Activated naive CD4-positive, alpha-beta T cell treated with anti-CD3 and anti-CD28 coated beads, Interleukin-2, amount 50 U/mL, for 24 hours (primary cell): ENCODE data around the gene TLX3.

Source experiments
- H3K27ac Mint-ChIP-seq: one replicate; pipeline ENCODE4 v1.8.0; 2021; ENCODE audit warnings: mild to moderate bottlenecking, mixed read lengths
- H3K27me3 Mint-ChIP-seq: one replicate; pipeline ENCODE4 v1.8.0; 2021; ENCODE audit warnings: mixed read lengths
- H3K36me3 Mint-ChIP-seq: one replicate; pipeline ENCODE4 v1.8.0; 2021; ENCODE audit warnings: mixed read lengths
- H3K4me1 Mint-ChIP-seq: one replicate; pipeline ENCODE4 v1.8.0; 2021; ENCODE audit warnings: mixed read lengths
- H3K4me3 Mint-ChIP-seq: one replicate; pipeline ENCODE4 v1.8.0; 2021; ENCODE audit warnings: mild to moderate bottlenecking, mixed read lengths
- H3K9me3 Mint-ChIP-seq: one replicate; pipeline ENCODE4 v1.8.0; 2021; ENCODE audit warnings: mixed read lengths

TLX3 gene

DNA sequence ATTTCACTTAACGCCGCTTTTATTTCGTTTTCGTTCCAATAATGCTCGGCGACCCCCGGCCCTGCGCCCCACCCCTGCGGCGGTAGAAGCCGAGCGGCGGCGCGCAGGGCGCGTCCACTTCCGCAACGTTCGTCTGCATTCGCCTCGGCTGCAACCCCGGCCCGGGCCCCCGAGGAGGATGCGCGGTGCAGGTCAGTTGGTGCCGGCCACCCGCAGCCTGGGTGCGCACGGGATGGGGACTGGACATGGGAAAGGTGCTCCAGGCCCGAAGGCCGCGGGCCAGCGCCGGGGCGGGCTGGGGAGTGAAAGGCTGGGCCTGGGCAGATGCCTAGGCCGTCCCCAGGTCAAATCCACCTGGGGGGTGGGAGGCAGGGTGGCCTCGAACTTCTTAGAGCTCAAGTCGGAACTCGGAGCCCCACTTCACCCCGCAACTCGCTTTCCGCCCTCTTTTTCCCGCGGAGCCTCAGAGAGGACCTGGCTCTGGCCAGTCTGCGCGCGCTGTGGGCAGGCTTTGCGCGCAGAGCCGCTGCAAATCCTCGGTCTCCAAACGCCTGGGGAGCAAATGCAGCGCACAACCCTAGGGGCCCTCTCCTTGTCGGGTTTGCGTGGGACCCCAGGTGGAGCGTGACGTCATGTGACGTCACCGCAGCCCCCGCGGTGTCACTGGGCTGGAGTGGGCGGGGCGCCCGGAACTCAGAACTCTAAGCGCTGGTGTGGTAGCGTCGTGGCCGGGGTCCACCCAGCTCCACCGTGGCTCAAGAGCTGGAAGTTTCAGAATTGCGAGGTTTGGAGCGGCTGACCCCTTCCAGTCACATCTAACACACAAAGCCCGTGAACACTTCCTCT is 3.3 kb downstream of the TLX3 start:
- Mint-ChIP-seq H3K27me3 (peaks cover 42% of the 10 kb centered on the region), H3K4me1 (peaks cover 32% of the 10 kb centered on the region), H3K27ac (no peak overlapping the region), H3K36me3 (no peaks in the 10 kb centered on the region), H3K9me3 (no peaks in the 10 kb centered on the region), H3K4me3 (peak overlapping the region; percentile 67)

DNA sequence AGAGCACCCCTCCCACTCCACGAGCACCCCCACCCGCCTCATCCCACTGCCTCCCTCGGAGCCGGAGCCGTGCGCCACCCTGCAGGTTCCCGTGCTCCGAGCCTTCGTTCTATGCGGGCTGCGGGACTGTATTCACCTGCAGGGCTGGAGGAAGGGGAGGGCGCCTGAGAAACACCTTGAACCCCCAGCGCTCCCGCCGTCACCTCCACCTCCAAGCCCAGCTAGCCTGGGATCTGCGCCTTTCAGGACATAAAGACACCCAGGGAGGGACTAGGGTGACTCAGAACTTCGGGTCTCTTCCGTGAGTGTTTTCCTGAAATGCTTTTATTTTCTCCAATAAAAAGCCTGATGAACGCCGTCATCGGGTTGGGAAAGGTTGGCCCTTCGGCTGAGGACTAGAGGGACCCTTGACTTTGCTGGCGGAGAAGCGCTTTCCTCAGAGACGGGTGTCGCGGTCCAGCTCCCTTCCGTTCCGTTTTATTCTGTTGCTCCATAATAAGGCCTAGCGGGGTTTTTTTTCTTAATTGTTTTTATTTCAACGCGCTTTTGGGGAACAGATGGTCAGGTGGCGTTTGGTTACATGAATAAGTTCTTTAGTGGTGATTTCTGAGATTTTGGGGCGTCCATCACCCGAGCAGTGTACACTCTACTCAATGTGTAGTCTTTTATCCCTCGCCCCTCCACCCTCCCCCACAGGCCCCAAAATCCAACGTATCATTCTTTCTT is 4.6 kb downstream of the TLX3 start:
- H3K4me3 Mint-ChIP-seq = no peak overlapping the region

DNA sequence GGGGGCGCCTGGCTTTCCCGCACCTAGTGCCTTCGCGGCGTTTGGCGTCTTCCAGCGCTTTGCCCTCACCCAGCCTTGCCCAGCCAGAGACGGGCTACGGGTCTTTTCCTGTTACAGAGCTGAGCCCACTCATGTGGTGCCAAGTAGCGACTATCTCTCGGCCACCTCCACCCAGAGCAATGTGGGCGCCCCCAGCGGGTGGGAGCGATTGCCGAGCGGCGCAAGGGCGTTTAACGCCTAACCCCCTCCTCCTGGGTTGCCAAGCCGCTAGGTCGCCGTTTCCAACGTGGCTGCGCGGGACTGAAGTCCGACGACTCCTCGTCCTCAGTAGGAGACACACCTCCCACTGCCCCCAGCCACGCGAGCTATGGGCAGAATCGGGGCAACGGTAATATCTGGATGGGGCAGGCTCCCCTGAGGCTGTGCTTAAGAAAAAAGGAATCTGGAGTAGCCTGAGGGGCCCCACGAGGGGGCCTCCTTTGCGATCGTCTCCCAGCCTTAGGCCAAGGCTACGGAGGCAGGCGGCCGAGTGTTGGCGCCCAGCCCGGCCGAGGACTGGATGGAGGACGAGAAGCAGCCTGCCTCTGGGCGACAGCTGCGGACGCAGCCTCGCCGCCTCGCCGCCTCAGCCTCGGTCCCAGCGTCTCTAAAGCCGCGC is 5.8 kb downstream of the TLX3 start:
- H3K9me3 Mint-ChIP-seq = no peaks in the 10 kb centered on the region
- no peak overlapping the region for H3K4me3 Mint-ChIP-seq
- no peaks in the 10 kb centered on the region for H3K36me3 Mint-ChIP-seq
- H3K27me3 Mint-ChIP-seq = peaks cover 51% of the 10 kb centered on the region
- no peak overlapping the region for H3K27ac Mint-ChIP-seq
- peaks cover 26% of the 10 kb centered on the region for H3K4me1 Mint-ChIP-seq

More for the DNA sequence above, 4.6 kb downstream of the TLX3 start:
- no peaks in the 10 kb centered on the region for H3K9me3 Mint-ChIP-seq
- H3K4me1 Mint-ChIP-seq = peaks cover 26% of the 10 kb centered on the region
- H3K27ac Mint-ChIP-seq = no peak overlapping the region
- H3K36me3 Mint-ChIP-seq = no peaks in the 10 kb centered on the region
- peaks cover 47% of the 10 kb centered on the region for H3K27me3 Mint-ChIP-seq

DNA sequence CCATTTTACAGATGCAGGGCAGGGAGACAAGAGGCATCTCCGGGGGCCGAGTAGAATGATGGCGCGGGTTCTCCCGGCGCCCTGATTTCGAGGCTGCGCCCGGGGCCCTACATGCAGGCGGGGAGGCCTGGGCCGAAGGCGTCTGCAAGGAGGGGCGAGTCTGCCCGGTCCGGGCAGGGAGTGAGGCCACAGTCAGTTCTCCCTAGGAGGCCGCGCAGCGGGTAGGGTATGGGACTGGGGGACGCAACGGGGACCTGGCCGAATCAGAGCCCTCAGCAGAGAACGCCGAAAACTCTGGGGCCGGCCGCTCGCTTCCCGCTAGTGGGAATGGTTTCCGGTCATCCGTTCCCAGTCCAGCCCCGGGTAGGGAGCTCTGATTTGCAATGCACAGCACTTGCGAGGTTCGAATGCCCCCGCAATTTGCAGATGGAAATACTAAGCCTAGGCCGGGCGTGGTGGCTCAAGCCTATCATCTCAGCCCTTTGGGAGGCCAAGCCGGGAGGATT is 6.4 kb downstream of the TLX3 start:
- Mint-ChIP-seq H3K4me1 (peaks cover 26% of the 10 kb centered on the region), H3K36me3 (no peaks in the 10 kb centered on the region), H3K27ac (no peak overlapping the region), H3K27me3 (peaks cover 54% of the 10 kb centered on the region), H3K9me3 (no peaks in the 10 kb centered on the region), H3K4me3 (no peak overlapping the region)

DNA sequence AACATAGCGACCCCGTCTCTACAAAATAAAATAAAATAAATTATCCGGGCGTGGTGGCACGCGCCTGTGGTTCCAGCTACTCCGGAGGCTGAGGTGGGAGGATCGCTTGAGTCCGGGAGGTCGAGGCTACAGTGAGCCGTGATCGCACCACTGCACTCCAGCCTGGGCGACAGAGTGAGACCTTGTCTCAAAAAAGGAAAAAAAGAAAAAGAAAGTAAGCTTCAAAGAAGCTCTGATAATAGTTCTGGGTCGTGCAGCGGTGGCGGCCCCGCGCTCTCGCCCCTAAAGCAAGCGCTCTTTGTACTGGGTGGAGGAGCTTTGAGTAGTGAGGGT is 6.8 kb downstream of the TLX3 start:
- Mint-ChIP-seq H3K27ac (no peak overlapping the region), H3K36me3 (no peaks in the 10 kb centered on the region), H3K9me3 (no peaks in the 10 kb centered on the region), H3K27me3 (peaks cover 52% of the 10 kb centered on the region), H3K4me1 (peaks cover 22% of the 10 kb centered on the region), H3K4me3 (no peak overlapping the region)

DNA sequence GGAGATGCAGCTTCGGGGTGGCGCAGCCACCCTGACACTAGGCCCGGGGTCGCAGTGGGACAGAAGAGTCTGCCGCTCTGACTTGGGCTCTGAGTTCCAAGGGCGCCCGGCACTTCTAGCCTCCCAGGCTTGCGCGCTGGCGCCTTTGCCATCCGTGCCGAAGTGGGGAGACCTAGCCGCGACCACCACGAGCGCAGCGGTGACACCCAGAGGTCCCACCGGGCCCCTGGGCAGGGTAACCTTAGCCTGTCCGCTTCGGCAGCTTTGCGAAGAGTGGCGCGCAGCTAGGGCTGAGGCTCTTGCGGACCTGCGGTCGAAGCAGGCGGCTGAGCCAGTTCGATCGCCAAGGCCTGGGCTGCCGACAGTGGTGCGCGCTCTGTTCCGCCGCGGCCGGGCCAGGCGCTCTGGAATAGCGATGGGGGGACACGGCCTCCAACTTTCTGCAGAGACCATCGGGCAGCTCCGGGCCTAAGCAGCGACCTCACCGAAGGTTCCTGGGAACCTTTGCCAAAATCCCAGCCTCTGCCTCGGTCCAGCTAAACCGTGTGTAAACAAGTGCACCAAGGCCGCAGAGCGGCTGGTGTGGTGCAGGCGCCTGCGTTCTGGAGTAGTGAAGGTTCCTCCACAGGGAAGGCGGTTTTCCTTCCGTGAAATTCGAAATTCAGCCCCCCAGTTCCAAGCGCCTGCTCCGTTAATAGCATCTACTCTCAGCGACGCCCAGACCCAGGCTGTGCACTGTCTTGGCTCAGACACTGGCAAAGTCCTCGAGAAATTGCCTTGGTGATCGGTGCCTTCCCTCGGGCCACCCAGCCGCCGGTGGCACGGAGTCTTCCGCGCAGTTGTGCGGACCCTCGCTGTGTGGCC is 7.4 kb downstream of the TLX3 start:
- Mint-ChIP-seq H3K4me1 (peaks cover 22% of the 10 kb centered on the region), H3K4me3 (no peak overlapping the region), H3K36me3 (no peaks in the 10 kb centered on the region), H3K27me3 (peaks cover 56% of the 10 kb centered on the region), H3K9me3 (no peaks in the 10 kb centered on the region), H3K27ac (no peak overlapping the region)

DNA sequence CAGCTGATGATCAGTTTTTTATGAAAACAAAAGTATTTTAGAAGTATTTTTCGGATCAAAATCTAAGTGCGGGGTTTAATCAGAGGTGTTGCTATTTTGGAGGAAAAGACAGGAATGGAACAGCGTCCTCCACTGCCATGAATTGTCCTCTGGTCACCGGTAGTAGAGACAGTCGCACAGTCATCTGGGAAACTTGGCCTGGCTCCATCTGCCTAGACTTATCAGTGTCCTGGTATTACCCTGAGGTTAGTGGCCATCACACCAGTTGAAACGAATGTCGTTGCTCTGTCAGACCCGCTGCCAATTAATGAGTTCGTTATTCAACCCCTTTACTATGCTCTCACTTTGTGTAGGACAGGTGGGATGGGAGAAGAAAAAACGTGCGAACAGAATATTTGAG is 8.2 kb downstream of the TLX3 start:
- Mint-ChIP-seq H3K27ac (no peak overlapping the region), H3K27me3 (peaks cover 61% of the 10 kb centered on the region), H3K4me3 (no peak overlapping the region), H3K4me1 (peaks cover 22% of the 10 kb centered on the region), H3K36me3 (no peaks in the 10 kb centered on the region), H3K9me3 (no peaks in the 10 kb centered on the region)

DNA sequence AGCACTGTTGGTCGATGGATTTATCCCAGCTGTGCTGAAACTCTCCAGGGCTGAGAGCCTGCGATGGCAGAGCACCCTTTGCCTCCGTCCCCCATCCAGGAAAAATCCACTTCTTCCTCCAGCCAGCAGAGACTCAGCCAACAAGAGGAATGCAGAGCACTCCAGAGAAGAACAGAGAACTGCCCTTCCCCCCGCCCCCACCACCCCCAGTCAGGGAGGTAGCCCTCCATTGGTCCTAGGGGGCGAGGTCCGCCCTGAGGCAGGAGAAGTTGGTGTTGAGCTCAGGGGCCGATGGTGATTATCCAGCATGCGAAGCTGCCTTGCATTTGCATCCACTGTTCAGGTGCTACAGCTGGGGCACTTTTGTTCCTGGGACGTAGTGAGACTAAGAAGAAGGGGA is 9.0 kb downstream of the TLX3 start:
- no peaks in the 10 kb centered on the region for H3K36me3 Mint-ChIP-seq
- H3K9me3 Mint-ChIP-seq = no peaks in the 10 kb centered on the region
- peaks cover 58% of the 10 kb centered on the region for H3K27me3 Mint-ChIP-seq
- H3K27ac Mint-ChIP-seq = no peak overlapping the region
- H3K4me1 Mint-ChIP-seq = peaks cover 16% of the 10 kb centered on the region
- no peak overlapping the region for H3K4me3 Mint-ChIP-seq

DNA sequence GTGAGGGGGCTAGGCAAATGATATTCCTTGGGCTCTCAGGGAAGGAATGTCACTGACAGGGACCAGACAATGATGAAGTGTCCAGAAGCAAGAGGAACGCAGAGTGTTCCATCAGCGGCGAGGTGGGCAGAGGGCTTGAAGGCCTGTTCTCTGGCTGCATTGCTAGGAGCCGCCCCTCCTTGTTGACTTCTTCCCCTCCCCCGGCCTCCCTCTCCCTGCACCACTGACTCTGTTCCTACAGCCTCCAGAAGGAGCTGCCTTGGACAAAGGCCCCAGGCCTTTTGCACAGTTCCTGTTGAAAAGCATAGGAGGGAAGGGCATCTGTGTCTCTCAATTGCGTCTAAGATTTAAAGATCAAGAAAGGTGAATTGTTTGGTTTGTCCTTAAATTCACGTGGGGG is 12.4 kb downstream of the TLX3 start:
- no peak overlapping the region for H3K27ac Mint-ChIP-seq
- peaks cover 54% of the 10 kb centered on the region for H3K27me3 Mint-ChIP-seq
- H3K9me3 Mint-ChIP-seq = no peaks in the 10 kb centered on the region
- no peak overlapping the region for H3K4me3 Mint-ChIP-seq
- no peaks in the 10 kb centered on the region for H3K36me3 Mint-ChIP-seq
- peaks cover 3% of the 10 kb centered on the region for H3K4me1 Mint-ChIP-seq

DNA sequence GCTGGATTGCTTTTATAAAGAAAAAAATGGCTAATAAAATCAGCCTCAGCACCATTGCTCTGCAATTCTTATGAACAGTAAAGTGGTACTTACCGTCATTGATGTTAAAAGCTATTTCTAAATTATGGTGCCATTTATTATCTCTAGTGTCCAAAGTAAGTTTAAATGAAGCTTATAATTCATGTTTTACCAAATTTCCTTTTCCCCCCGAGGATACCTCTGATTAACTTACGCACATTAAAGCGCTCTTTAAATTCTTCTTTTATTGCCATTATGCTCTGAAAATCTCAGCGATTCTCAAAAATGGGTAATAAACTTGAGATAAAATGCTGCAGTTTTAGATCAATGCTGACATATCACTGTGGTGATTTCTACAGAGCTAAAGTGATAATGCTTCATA is 13.5 kb downstream of the TLX3 start:
- Mint-ChIP-seq H3K4me1 (no peaks in the 10 kb centered on the region), H3K27ac (no peak overlapping the region), H3K9me3 (no peaks in the 10 kb centered on the region), H3K27me3 (peaks cover 50% of the 10 kb centered on the region), H3K4me3 (no peak overlapping the region), H3K36me3 (no peaks in the 10 kb centered on the region)

DNA sequence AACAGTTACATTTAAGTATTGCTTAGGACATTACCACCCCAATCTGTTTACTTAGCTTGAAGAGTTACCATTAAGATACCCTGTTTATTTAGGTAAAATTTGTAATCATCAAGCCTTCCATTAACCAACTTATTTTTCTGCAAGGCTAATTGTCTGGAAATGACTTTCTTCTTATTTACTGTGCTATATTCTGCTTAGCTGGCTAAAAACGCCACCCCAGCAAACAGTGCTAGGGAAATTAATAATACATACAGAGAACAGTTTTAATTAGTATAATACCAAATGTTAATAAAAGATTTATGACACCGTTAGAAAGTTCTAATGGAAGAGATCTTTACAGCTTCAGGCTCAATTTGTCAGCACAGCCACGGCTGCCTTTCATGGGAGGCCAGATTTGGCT is 14.0 kb downstream of the TLX3 start:
- Mint-ChIP-seq H3K27ac (no peak overlapping the region), H3K27me3 (peaks cover 50% of the 10 kb centered on the region)

DNA sequence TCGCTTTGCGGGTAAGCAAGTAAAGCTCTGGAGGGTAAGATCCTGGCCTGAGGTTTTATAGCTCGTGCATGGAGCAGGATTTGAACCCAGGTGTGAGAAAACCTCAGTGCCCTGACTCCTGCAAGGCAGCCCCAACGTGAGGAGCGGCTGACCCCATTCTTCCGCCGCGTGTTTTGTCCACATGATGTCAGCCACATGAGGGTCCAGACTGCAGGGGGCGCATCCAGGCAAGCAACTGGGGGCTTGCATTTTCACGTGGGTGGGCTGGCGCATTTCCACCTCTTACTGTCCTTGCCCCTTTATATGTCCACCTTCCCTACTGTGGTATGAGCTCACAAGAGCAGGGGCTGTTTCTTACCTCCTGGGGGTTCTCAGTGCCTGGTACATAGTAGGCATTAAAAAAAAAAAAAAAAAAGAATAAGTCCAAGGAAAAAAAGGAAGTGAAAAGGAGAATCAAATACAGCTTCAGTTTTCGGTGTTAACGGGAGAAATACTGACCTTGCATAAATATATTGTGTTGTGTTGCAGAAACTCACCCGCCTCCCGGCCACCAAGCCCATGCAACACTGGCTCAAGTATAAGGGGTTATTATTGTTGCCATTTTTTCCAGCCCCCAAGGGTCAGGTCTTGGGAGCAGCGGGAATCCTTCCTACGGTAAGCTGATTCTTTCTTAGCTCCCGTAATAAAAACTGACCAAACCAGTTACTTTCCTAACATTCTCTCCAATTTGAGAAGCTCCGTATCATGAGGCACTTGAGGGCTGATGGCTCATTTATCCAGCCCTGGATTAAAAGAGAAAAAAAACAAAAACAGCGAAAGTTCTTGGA is 15.0 kb downstream of the TLX3 start:
- Mint-ChIP-seq H3K9me3 (no peaks in the 10 kb centered on the region), H3K27ac (no peak overlapping the region), H3K36me3 (no peaks in the 10 kb centered on the region), H3K4me1 (no peaks in the 10 kb centered on the region), H3K4me3 (no peak overlapping the region), H3K27me3 (peaks cover 48% of the 10 kb centered on the region)

More for the DNA sequence above, 14.0 kb downstream of the TLX3 start:
- Mint-ChIP-seq H3K36me3 (no peaks in the 10 kb centered on the region), H3K4me3 (no peak overlapping the region), H3K9me3 (no peaks in the 10 kb centered on the region), H3K4me1 (no peaks in the 10 kb centered on the region)

DNA sequence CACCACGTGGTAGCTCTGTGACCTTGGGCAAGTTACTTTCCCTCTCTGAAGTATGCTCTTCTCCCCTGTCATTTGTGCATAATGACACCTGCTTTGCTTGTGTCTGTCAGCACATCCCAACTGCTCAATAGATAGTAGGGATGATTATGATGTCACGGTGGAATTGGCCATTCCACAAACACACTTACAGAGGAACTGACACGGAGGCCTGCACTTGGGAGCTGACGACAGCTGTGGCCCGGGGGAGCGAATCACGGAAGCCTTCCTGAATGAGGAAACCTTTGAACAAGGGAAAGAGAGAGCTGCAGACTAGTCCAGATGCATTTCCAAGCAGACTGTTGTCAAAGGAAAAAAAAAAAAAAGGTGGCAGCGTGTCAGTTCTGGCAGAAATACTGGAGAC is 21.0 kb downstream of the TLX3 start:
- Mint-ChIP-seq H3K4me1 (no peaks in the 10 kb centered on the region), H3K36me3 (no peaks in the 10 kb centered on the region), H3K9me3 (no peaks in the 10 kb centered on the region), H3K27ac (no peak overlapping the region), H3K27me3 (peaks cover 22% of the 10 kb centered on the region), H3K4me3 (no peak overlapping the region)

DNA sequence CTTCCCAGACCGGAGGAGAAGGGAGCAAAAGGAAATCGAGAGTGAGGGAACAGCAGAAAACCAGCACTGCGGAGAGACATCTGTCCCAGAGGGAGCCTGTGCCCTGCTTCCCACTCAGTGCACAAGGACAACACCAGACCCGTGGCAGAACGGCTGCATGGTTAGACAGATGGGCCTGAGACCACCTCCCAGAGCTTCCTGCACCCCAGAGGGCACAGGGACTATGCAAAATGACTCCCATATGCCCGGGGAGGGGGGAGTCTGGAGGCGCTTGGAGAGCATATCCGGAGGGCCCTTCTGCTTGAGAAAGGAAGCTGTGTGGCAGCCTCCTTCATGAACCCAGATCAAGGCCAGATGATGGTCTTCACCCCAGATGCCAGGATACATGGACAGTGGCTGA is 26.6 kb downstream of the TLX3 start:
- Mint-ChIP-seq H3K9me3 (no peaks in the 10 kb centered on the region), H3K27me3 (peaks cover 22% of the 10 kb centered on the region), H3K36me3 (no peaks in the 10 kb centered on the region), H3K4me3 (no peak overlapping the region), H3K27ac (no peak overlapping the region), H3K4me1 (peaks cover 5% of the 10 kb centered on the region)
